ENCODE data around the gene CAMSAP1. TPM values are rescaled to one million over a fixed set of nuclear protein-coding genes. Genes with fewer than 3 reads are reported as not detected.

CAMSAP1 gene
- total and polyA plus RNA-seq, 9 of the 15 experiments (the other 6 are each of a cell fraction or from before 2014, with no cell fraction given) = 1.5 to 28.8 (median 14.3) TPM

DNA sequence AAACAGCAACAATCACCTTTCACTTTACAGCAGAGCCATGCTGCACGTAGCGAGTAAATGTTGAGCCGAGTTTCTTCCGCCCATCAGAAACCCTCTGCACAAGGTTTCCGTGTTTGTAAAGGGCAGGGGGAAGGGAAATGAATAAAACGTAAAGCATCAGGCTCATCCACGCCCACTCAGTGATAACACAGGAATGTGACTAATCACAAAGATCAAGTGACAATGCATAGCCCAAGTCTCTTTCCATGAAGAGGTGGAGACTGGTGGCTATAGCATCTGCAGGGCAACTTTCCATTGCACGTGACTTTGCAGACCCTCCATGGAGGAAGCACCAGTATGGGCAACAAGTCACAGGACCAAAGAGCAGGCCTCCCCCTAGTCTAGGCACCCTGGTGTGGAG is 56.6 kb downstream of the CAMSAP1 start:
- ATAC-seq (no peak), DNase-seq (ENCODE audit: extremely low read depth in 1 of 4, low spot score in 3 of 4) (no peak), FAIRE-seq (peak; percentile 75)
- no peak overlapping the region for H3K27ac ChIP-seq (ENCODE audit: extremely low read depth, low read depth, low read length)
- in situ Hi-C loops (cut with MboI) (no loop called here), intact Hi-C loops (cut with micrococcal nuclease) (no loop called here)
- H3K4me2 ChIP-seq (ENCODE audit: insufficient read depth, low read length) = no peak overlapping the region
- POLR2A ChIA-PET = no interaction called here
- peaks cover 8% of the 10 kb centered on the region for H4K20me1 ChIP-seq (replicated peaks; ENCODE audit: control insufficient read depth, insufficient read depth, low read length)
- H3K9me3 ChIP-seq (replicated peaks; ENCODE audit: control insufficient read depth, insufficient read depth, low read depth, low read length) = no peaks in the 10 kb centered on the region
- H3K9ac ChIP-seq (ENCODE audit: insufficient read depth in 1 of 2, low read depth in 2 of 2, low read length in 2 of 2) = 0 out of 4 replicates have a peak overlapping the region, but pooled peaks of 1 of the 2 experiments have one; percentile 22
- no peak overlapping the region for H3K4me3 ChIP-seq
- H3K27me3 ChIP-seq (ENCODE audit: control insufficient read depth in 2 of 2, insufficient read depth in 2 of 2, low read length in 2 of 2) = no peaks in the 10 kb centered on the region
- peaks cover 3% of the 10 kb centered on the region; the same call in 2 of the 3 replicates for H3K79me2 ChIP-seq (ENCODE audit: control insufficient read depth, insufficient read depth, low read length)
- TF ChIP-seq BHLHE40 (IDR thresholded peaks at IDR 0.05; ENCODE audit: low read length) (0 out of 2 replicates have a peak, but pooled peaks have one; percentile 7), IRF2 (CRISPR knock-in tag; IDR thresholded peaks at IDR 0.05) (no peak), EGR1 (conservative IDR thresholded peaks at IDR 0.05) (peak; percentile 44; the same call in 1 of the 2 replicates), CREM (IDR thresholded peaks at IDR 0.05; ENCODE audit: low read depth) (0 out of 2 replicates have a peak, but pooled peaks have one; percentile 15), HMGN3 (IDR thresholded peaks at IDR 0.05; ENCODE audit: borderline replicate concordance, extremely low read depth, insufficient read length, low read depth, low read length) (no peak), TEAD4 (IDR thresholded peaks at IDR 0.05; ENCODE audit: low read length) (peak; percentile 48; the same call in 1 of the 2 replicates), TEAD4 (CRISPR knock-in tag; IDR thresholded peaks at IDR 0.05; ENCODE audit: borderline replicate concordance) (no peak), ZNF583 (CRISPR knock-in tag; IDR thresholded peaks at IDR 0.05) (no peak), CBFB (CRISPR knock-in tag; IDR thresholded peaks at IDR 0.05) (no peak)
- 52% methylated on average over 8 of the region's 8 CpGs for WGBS (ENCODE audit: insufficient coverage, low coverage, missing lambda C conversion rate)
- BruUV-seq (replicated peaks) = no TSS peak
- H3K9me1 ChIP-seq (ENCODE audit: control insufficient read depth, insufficient read depth, low read length) = no peaks in the 10 kb centered on the region
- H3K36me3 ChIP-seq (ENCODE audit: control insufficient read depth, insufficient read depth, low read length) = peaks cover 41% of the 10 kb centered on the region; the same call in 2 of the 3 replicates
- peaks cover 4% of the 10 kb centered on the region in 2 experiments; a peak in 4 of 5 replicates for H3K4me1 ChIP-seq (replicated peaks in 1 of 2; ENCODE audit: control insufficient read depth in 2 of 2, insufficient read depth in 2 of 2, low read length in 2 of 2)
- CTCF ChIA-PET (ENCODE audit: low intra/inter-chr PET ratio) = no interaction called here
- no peak overlapping the region for H2AFZ ChIP-seq (ENCODE audit: low read depth, low read length)
